Parathyroid adenoma (tissue), 2 donors: ENCODE results near the gene ANK3.

Experiments used
- H2AFZ ChIP-seq: fragments of 300-600 bp; sonication (generic); one replicate; pipeline ENCODE4 v1.7.0; 2017; ENCODE audit warnings: antibody characterized with exemption, mild to moderate bottlenecking
- H3K27ac ChIP-seq: fragments of 300-600 bp; sonication (generic); one replicate; pipeline ENCODE4 v1.7.0; 2017
- H3K27me3 ChIP-seq: fragments of 300-600 bp; sonication (generic); one replicate; pipeline ENCODE4 v1.7.0; 2017; ENCODE audit warnings: low read length; ENCODE audit not compliant: control insufficient read depth, insufficient read depth
- H3K36me3 ChIP-seq: fragments of 300-600 bp; sonication (generic); one replicate; pipeline ENCODE4 v1.7.0; 2017; ENCODE audit warnings: low read length; ENCODE audit not compliant: control insufficient read depth, insufficient read depth
- H3K4me1 ChIP-seq: fragments of 300-600 bp; sonication (generic); one replicate; pipeline ENCODE4 v1.7.0; 2017; ENCODE audit warnings: control low read depth
- H3K4me2 ChIP-seq: fragments of 300-600 bp; sonication (generic); one replicate; pipeline ENCODE4 v1.7.0; 2017; ENCODE audit warnings: low read length
- H3K4me3 ChIP-seq: fragments of 300-600 bp; sonication (generic); one replicate; pipeline ENCODE4 v1.7.0; 2017; ENCODE audit warnings: low read depth, low read length
- H3K79me2 ChIP-seq: fragments of 300-600 bp; sonication (generic); one replicate; pipeline ENCODE4 v1.7.0; 2017; ENCODE audit warnings: control low read depth
- H3K9ac ChIP-seq: fragments of 300-600 bp; sonication (generic); one replicate; pipeline ENCODE4 v1.7.0; 2017; ENCODE audit warnings: mild to moderate bottlenecking
- H3K9me3 ChIP-seq: fragments of 300-600 bp; sonication (generic); one replicate; pipeline ENCODE4 v1.7.0; 2017; ENCODE audit warnings: low read length; ENCODE audit not compliant: control insufficient read depth
- CTCF ChIP-seq: fragments of 300-600 bp; sonication (generic); IDR thresholded peaks from one replicate; pipeline ENCODE4 v1.7.0; 2017; ENCODE audit warnings: antibody characterized with exemption, mild to moderate bottlenecking
- donor health status: primary hyperparathyroidism.

The ANK3 gene

GRCh38 chr10:60283397-60283796 lies 106.3 kb downstream of the ANK3 start:
- no peak overlapping the region for H3K27ac ChIP-seq
- H3K9ac ChIP-seq, result no peak overlapping the region
- no peak for TF ChIP-seq CTCF
- no peaks in the 10 kb centered on the region for H3K9me3 ChIP-seq
- H3K79me2 ChIP-seq, result no peaks in the 10 kb centered on the region
- H2AFZ ChIP-seq, result no peak overlapping the region
- no peaks in the 10 kb centered on the region for H3K27me3 ChIP-seq
- H3K4me3 ChIP-seq, result no peak overlapping the region
- H3K4me1 ChIP-seq, result peaks cover 15% of the 10 kb centered on the region
- H3K36me3 ChIP-seq, result no peaks in the 10 kb centered on the region
- H3K4me2 ChIP-seq, result no peak overlapping the region

- no peak overlapping the region for H3K9ac ChIP-seq
- no peak for TF ChIP-seq CTCF
- no peaks in the 10 kb centered on the region for H3K79me2 ChIP-seq
- H3K27ac ChIP-seq, result no peak overlapping the region
- H2AFZ ChIP-seq, result no peak overlapping the region
- no peak overlapping the region for H3K4me2 ChIP-seq
- H3K27me3 ChIP-seq, result no peaks in the 10 kb centered on the region
- no peak overlapping the region for H3K4me3 ChIP-seq
- no peaks in the 10 kb centered on the region for H3K36me3 ChIP-seq
- no peaks in the 10 kb centered on the region for H3K9me3 ChIP-seq
- peaks cover 10% of the 10 kb centered on the region for H3K4me1 ChIP-seq
These were observed 106.8 kb downstream of the ANK3 start for GRCh38 chr10:60282771-60283353.

- Histone ChIP-seq H3K27ac (no peak overlapping the region), H2AFZ (no peak overlapping the region), H3K36me3 (no peaks in the 10 kb centered on the region), H3K9ac (no peak overlapping the region), H3K4me2 (peak overlapping the region; percentile 7), H3K79me2 (no peaks in the 10 kb centered on the region), H3K4me3 (no peak overlapping the region), H3K27me3 (no peaks in the 10 kb centered on the region), H3K4me1 (peaks cover 10% of the 10 kb centered on the region), H3K9me3 (no peaks in the 10 kb centered on the region)
- TF ChIP-seq CTCF, result no peak
These were observed 107.8 kb downstream of the ANK3 start for GRCh38 chr10:60281792-60282353.

GRCh38 chr10:60281331-60281730 lies 108.3 kb downstream of the ANK3 start:
- H3K9me3 ChIP-seq, result no peaks in the 10 kb centered on the region
- no peak overlapping the region for H3K27ac ChIP-seq
- no peak overlapping the region for H3K9ac ChIP-seq
- TF ChIP-seq CTCF, result no peak
- no peak overlapping the region for H2AFZ ChIP-seq
- no peaks in the 10 kb centered on the region for H3K79me2 ChIP-seq
- H3K4me1 ChIP-seq, result peaks cover 10% of the 10 kb centered on the region
- no peak overlapping the region for H3K4me3 ChIP-seq
- no peaks in the 10 kb centered on the region for H3K36me3 ChIP-seq
- H3K4me2 ChIP-seq, result no peak overlapping the region
- no peaks in the 10 kb centered on the region for H3K27me3 ChIP-seq

GRCh38 chr10:60280475-60280874 lies 109.2 kb downstream of the ANK3 start:
- Histone ChIP-seq H3K27ac (no peak overlapping the region), H3K4me2 (no peak overlapping the region), H3K79me2 (no peaks in the 10 kb centered on the region), H2AFZ (no peak overlapping the region), H3K4me3 (no peak overlapping the region), H3K4me1 (peaks cover 10% of the 10 kb centered on the region), H3K9ac (no peak overlapping the region), H3K27me3 (no peaks in the 10 kb centered on the region), H3K36me3 (no peaks in the 10 kb centered on the region), H3K9me3 (no peaks in the 10 kb centered on the region)
- no peak for TF ChIP-seq CTCF
